Thyroid gland (tissue), 4 donors: ENCODE results near the gene CSNK2A1. TPM values are rescaled to one million over a fixed set of nuclear protein-coding genes. Genes with fewer than 3 reads are reported as not detected.

ENCODE experiments used
- DNase-seq, 2 donors: peaks; one replicate each; pipeline ENCODE4 v3.0.0-alpha.2; 2019
- H3K27ac ChIP-seq, 3 donors: fragments of 200-600 bp; sonication (generic); 1 replicate in 2 of 3; 2 replicates in 1 of 3; pipeline ENCODE4 v1.5.1; 2016 to 2019; ENCODE audit warnings: mild to moderate bottlenecking in 1 of 3, moderate library complexity in 1 of 3
- H3K27me3 ChIP-seq: fragments of 200-600 bp; sonication (generic); one replicate; pipeline ENCODE4 v1.5.1; 2019
- H3K36me3 ChIP-seq, 2 donors: fragments of 200-600 bp; sonication (generic); one replicate each; pipeline ENCODE4 v1.5.1; 2016 to 2019
- H3K4me1 ChIP-seq, 2 donors: fragments of 200-600 bp; sonication (generic); one replicate each; pipeline ENCODE4 v1.5.1; 2017 to 2019
- H3K4me3 ChIP-seq, 3 donors: fragments of 200-600 bp; sonication (generic); replicated peaks in 1 of 3; 1 replicate in 2 of 3; 2 replicates in 1 of 3; pipeline ENCODE4 v1.5.1; 2016; ENCODE audit warnings: mild to moderate bottlenecking in 1 of 3
- H3K9me3 ChIP-seq: fragments of 200-600 bp; sonication (generic); one replicate; pipeline ENCODE4 v1.5.1; 2017
- POLR2A ChIP-seq, 2 donors: fragments of 450-650 bp; IDR thresholded peaks; one replicate each; pipeline ENCODE4 v1.6.1; 2017; ENCODE audit warnings: antibody characterized with exemption in 2 of 2, mild to moderate bottlenecking in 2 of 2, moderate library complexity in 1 of 2
- WGBS, 2 donors: methylation state at CpG; one replicate each; pipeline ENCODE4 v1.1.5; 2017; 5-methylcytosine and 5-hydroxymethylcytosine counted together
- intact Hi-C: fragments of 100-400 bp; cut with DNase I; formaldehyde crosslinking; loops from one replicate; pipeline ENCODE4 v1.15.1; 2023
- total RNA-seq, 4 donors: library from RNA; depleted of rRNA; stranded (reverse); fragments of >200 nt; gene quantifications; one replicate each; pipeline ENCODE4 v1.2.3, GENCODE V29; 2016
- TF ChIP-seq, protein P1 (sequence below), 6 experiments: fragments of 200-600 bp in 3 of 6; fragments of 450-650 bp in 3 of 6; sonication (generic) in 3 of 6; IDR thresholded peaks; one replicate each; pipeline ENCODE4 v1.5.1; 2016 to 2019; ENCODE audit warnings: antibody characterized with exemption in 6 of 6, mild to moderate bottlenecking in 2 of 6, inconsistent platforms in 1 of 6, moderate library complexity in 1 of 6

Gene CSNK2A1
- total RNA-seq, 4 donors from 2014 or later = 88.0 to 153 (median 105) TPM

DNA sequence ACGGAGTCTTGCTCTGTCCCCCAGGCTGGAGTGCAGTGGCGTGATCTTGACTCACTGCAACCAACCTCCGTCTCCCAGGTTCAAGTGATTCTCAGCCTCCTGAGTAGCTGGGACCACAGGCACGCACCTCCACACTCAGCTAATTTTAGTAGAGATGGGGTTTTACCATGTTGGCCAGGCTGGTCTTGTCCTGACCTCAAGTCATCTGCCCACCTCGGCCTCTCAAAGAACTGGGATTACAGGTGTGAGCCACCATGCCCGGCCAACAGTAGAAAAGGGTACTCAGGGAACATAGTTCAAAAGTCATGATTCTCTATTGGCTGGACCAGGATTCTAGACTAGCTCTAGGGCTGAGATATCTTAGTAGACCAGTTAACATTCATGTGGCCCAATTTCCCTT, 5.6 kb downstream of the CSNK2A1 start:
- Histone ChIP-seq H3K27ac (no peak overlapping the region), H3K4me3 (no peak overlapping the region), H3K27me3 (no peaks in the 10 kb centered on the region), H3K4me1 (peaks cover 57 to 67% of the 10 kb centered on the region in 2 donors), H3K36me3 (no peaks in the 10 kb centered on the region), H3K9me3 (no peaks in the 10 kb centered on the region)
- DNase-seq = no peak
- intact Hi-C loops = no loop called here
- TF ChIP-seq, protein P1, sequence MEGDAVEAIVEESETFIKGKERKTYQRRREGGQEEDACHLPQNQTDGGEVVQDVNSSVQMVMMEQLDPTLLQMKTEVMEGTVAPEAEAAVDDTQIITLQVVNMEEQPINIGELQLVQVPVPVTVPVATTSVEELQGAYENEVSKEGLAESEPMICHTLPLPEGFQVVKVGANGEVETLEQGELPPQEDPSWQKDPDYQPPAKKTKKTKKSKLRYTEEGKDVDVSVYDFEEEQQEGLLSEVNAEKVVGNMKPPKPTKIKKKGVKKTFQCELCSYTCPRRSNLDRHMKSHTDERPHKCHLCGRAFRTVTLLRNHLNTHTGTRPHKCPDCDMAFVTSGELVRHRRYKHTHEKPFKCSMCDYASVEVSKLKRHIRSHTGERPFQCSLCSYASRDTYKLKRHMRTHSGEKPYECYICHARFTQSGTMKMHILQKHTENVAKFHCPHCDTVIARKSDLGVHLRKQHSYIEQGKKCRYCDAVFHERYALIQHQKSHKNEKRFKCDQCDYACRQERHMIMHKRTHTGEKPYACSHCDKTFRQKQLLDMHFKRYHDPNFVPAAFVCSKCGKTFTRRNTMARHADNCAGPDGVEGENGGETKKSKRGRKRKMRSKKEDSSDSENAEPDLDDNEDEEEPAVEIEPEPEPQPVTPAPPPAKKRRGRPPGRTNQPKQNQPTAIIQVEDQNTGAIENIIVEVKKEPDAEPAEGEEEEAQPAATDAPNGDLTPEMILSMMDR (IDR thresholded peaks at IDR 0.05) = no peak
- no peak for TF ChIP-seq POLR2A (IDR thresholded peaks at IDR 0.05)
- 95% methylated on average over 6 of the region's 6 CpGs for WGBS, 2 donors

DNA sequence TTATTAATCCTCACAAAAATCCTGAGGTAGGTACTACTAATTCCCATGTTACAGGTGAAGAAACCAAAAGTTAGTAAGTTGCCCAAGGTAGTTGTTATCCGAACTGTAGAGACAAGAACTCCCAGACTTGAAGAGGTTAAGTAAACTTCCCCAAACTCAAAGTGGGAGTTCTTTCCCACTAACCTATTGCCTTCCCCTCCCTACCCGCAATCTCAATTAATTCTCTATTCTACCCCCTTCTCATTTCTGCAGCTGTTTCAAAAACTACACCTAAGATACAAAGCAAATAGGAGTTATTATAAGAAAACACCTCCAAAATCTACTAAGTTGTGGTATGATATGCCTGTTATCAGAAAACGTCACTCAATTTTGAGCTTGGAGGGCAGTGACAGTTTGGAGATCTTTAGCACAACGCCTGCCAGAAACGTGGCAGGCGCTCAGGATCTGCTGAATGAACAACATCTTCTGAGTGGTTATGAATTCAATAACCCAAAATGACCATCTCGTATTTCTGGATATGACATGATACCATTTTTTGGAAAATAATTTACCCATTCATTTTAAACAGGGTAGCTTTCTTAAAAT, 7.1 kb downstream of the CSNK2A1 start:
- Histone ChIP-seq H3K9me3 (no peaks in the 10 kb centered on the region), H3K27ac (no peak overlapping the region), H3K4me3 (no peak overlapping the region), H3K4me1 (peaks cover 51 to 64% of the 10 kb centered on the region in 2 donors), H3K36me3 (no peaks in the 10 kb centered on the region), H3K27me3 (no peaks in the 10 kb centered on the region)
- 65 to 71% methylated on average over 7 of the region's 7 CpGs for WGBS, 2 donors
- TF ChIP-seq POLR2A (IDR thresholded peaks at IDR 0.05) = no peak
- TF ChIP-seq, protein P1 (IDR thresholded peaks at IDR 0.05) = no peak
- intact Hi-C loops = no loop called here
- DNase-seq = no peak

DNA sequence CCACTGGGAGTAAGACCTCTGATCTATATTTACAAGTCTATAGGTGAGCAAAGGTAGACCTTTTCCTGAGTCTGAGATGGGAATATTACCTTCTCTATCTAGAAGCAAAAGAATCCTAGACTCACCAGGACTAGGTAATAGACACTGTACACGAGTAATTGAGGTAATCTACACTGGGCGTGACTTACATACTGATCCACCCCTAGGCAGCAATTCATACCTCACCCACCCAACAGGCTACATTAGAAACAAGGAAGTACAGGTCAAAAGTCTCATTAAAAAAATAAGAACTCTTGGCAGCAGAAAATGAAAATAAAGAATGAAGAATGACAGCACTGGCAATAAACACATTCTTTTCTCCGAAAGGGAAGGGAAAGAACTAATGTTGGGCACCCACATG, 7.6 kb downstream of the CSNK2A1 start:
- no peaks in the 10 kb centered on the region for H3K36me3 ChIP-seq
- no peak overlapping the region for H3K27ac ChIP-seq
- H3K9me3 ChIP-seq = no peaks in the 10 kb centered on the region
- WGBS, 2 donors = 47 to 59% methylated on average over 3 of the region's 3 CpGs
- H3K27me3 ChIP-seq = no peaks in the 10 kb centered on the region
- intact Hi-C loops = no loop called here
- H3K4me1 ChIP-seq = peaks cover 49 to 59% of the 10 kb centered on the region in 2 donors
- no peak for TF ChIP-seq POLR2A (IDR thresholded peaks at IDR 0.05)
- TF ChIP-seq, protein P1 (IDR thresholded peaks at IDR 0.05) = no peak
- DNase-seq = no peak
- H3K4me3 ChIP-seq = no peak overlapping the region

DNA sequence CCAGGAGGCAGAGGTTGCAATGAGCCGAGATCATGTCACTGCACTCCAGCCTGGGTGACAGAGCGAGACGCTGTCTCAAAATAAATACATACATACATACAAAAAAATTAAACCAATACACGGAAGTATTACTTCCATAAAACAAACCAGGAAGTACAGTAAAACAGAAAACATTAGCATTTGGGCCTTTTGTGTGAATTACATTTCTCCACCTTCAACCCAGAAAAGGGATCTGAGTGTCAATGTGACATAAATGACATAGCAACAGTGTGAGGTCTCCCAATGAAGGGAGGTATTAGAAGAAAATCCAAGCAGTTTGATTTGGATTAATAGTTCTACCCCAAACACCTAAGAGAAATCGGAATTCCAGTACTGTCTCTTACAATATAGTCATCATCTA, 10.1 kb downstream of the CSNK2A1 start:
- 89 to 94% methylated on average over 5 of the region's 5 CpGs for WGBS, 2 donors

DNA sequence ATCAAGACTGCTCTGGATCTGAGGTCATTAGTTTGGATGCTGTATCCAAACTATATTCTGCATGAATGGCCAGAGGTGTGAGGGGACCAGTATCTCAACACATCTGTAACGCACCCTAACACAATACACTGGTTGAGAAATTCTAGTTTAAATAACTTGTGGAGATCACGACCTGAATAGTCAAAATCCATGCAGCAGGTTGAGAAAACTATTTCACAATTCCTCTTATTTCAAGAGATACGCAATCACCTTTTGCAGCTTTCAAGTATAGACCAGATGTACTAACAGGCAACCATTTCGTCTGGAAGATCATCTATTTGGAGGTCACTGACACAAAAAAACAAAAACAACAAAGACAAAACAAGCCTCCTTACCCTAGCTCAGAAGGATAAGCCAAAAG, 11.1 kb downstream of the CSNK2A1 start:
- Histone ChIP-seq H3K9me3 (no peaks in the 10 kb centered on the region), H3K4me1 (peaks cover 27 to 37% of the 10 kb centered on the region in 2 donors), H3K36me3 (peaks cover 0 to 3% of the 10 kb centered on the region in 2 donors), H3K27me3 (no peaks in the 10 kb centered on the region), H3K27ac (no peak overlapping the region), H3K4me3 (no peak overlapping the region)
- TF ChIP-seq, protein P1 (IDR thresholded peaks at IDR 0.05) = no peak
- TF ChIP-seq POLR2A (IDR thresholded peaks at IDR 0.05) = no peak
- no peak for DNase-seq
- intact Hi-C loops = no loop called here
- WGBS, 2 donors = 72 to 77% methylated on average over 4 of the region's 4 CpGs

More for the DNA sequence above, 10.1 kb downstream of the CSNK2A1 start:
- Histone ChIP-seq H3K4me3 (no peak overlapping the region), H3K27me3 (no peaks in the 10 kb centered on the region), H3K27ac (no peak overlapping the region), H3K9me3 (no peaks in the 10 kb centered on the region), H3K36me3 (no peaks in the 10 kb centered on the region), H3K4me1 (peaks cover 28 to 37% of the 10 kb centered on the region in 2 donors)
- TF ChIP-seq, protein P1 (IDR thresholded peaks at IDR 0.05) = no peak
- no peak for TF ChIP-seq POLR2A (IDR thresholded peaks at IDR 0.05)
- DNase-seq = no peak
- intact Hi-C loops = no loop called here
